Testis (tissue), 3 donors: ENCODE results near the gene ARHGDIB. TPM values are rescaled to one million over a fixed set of nuclear protein-coding genes. Genes with fewer than 3 reads are reported as not detected.

ENCODE experiments used
- DNase-seq: peaks from one replicate; pipeline ENCODE4 v3.0.0-alpha.2; 2019
- H3K27ac ChIP-seq, 2 donors: fragments of 200-600 bp; sonication (generic); one replicate each; pipeline ENCODE4 v1.5.1; 2019
- H3K27me3 ChIP-seq: fragments of 200-600 bp; sonication (generic); one replicate; pipeline ENCODE4 v1.5.1; 2019
- H3K36me3 ChIP-seq: fragments of 200-600 bp; sonication (generic); one replicate; pipeline ENCODE4 v1.5.1; 2017; ENCODE audit warnings: low read depth; ENCODE audit errors: missing control alignments
- H3K4me1 ChIP-seq: fragments of 200-600 bp; sonication (generic); one replicate; pipeline ENCODE4 v1.5.1; 2019
- H3K4me3 ChIP-seq, 2 donors: fragments of 200-600 bp; sonication (generic); one replicate each; pipeline ENCODE4 v1.5.1; 2017 to 2019
- H3K9me3 ChIP-seq: fragments of 200-600 bp; sonication (generic); one replicate; pipeline ENCODE4 v1.5.1; 2017
- POLR2A ChIP-seq: fragments of 450-650 bp; IDR thresholded peaks from one replicate; pipeline ENCODE4 v1.6.1; 2017; ENCODE audit warnings: antibody characterized with exemption, mild to moderate bottlenecking, moderate library complexity
- whole genome bisulfite sequencing, 2 donors: methylation state at CpG; one replicate each; pipeline ENCODE4 v1.1.5; 2018; 5-methylcytosine and 5-hydroxymethylcytosine counted together
- intact Hi-C: fragments of 100-400 bp; cut with DNase I; formaldehyde crosslinking; loops from one replicate; pipeline ENCODE4 v1.15.1; 2023; ENCODE audit warnings: low total_unique reads
- polyA plus RNA-seq: library from polyadenylated mRNA; stranded (reverse); fragments of 350-450 nt; fragmentation: Illumina TruSeq; extraction: RNeasy Lipid Tissue Mini Kit (QIAGEN cat#74804); gene quantifications from one replicate; pipeline ENCODE4 v1.2.3, GENCODE V29; 2014; ENCODE audit warnings: low read depth, low replicate concordance; ENCODE audit not compliant: insufficient read depth
- total RNA-seq, 2 donors: library from RNA; depleted of rRNA; stranded (reverse); fragments of >200 nt; gene quantifications; one replicate each; pipeline ENCODE4 v1.2.3, GENCODE V29; 2016
- TF ChIP-seq, protein P1 (sequence below), 3 experiments: fragments of 450-650 bp in 2 of 3; fragments of 200-600 bp in 1 of 3; sonication (generic) in 1 of 3; IDR thresholded peaks; one replicate each; pipeline ENCODE4 v1.5.1; 2016 to 2019; ENCODE audit warnings: antibody characterized with exemption in 3 of 3, mild to moderate bottlenecking in 2 of 3, moderate library complexity in 1 of 3

ARHGDIB gene
- total and polyA plus RNA-seq, 3 donors from 2014 or later, result 20.2 to 66.3 (median 28.4) TPM

- Histone ChIP-seq H3K4me1 (peaks cover 5% of the 10 kb centered on the region), H3K9me3 (no peaks in the 10 kb centered on the region), H3K36me3 (no peaks in the 10 kb centered on the region), H3K27ac (no peak overlapping the region), H3K27me3 (no peaks in the 10 kb centered on the region), H3K4me3 (no peak overlapping the region)
- 78 to 80% methylated on average over 4 of the region's 4 CpGs for WGBS, 2 donors
- TF ChIP-seq POLR2A, result no peak
- TF ChIP-seq, protein P1, sequence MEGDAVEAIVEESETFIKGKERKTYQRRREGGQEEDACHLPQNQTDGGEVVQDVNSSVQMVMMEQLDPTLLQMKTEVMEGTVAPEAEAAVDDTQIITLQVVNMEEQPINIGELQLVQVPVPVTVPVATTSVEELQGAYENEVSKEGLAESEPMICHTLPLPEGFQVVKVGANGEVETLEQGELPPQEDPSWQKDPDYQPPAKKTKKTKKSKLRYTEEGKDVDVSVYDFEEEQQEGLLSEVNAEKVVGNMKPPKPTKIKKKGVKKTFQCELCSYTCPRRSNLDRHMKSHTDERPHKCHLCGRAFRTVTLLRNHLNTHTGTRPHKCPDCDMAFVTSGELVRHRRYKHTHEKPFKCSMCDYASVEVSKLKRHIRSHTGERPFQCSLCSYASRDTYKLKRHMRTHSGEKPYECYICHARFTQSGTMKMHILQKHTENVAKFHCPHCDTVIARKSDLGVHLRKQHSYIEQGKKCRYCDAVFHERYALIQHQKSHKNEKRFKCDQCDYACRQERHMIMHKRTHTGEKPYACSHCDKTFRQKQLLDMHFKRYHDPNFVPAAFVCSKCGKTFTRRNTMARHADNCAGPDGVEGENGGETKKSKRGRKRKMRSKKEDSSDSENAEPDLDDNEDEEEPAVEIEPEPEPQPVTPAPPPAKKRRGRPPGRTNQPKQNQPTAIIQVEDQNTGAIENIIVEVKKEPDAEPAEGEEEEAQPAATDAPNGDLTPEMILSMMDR (IDR thresholded peaks at IDR 0.05), result no peak
- intact Hi-C loops, result no loop called here
- no peak for DNase-seq
Observed at GRCh38 chr12:14931359-14931758, 30.0 kb downstream of the ARHGDIB start.

DNA sequence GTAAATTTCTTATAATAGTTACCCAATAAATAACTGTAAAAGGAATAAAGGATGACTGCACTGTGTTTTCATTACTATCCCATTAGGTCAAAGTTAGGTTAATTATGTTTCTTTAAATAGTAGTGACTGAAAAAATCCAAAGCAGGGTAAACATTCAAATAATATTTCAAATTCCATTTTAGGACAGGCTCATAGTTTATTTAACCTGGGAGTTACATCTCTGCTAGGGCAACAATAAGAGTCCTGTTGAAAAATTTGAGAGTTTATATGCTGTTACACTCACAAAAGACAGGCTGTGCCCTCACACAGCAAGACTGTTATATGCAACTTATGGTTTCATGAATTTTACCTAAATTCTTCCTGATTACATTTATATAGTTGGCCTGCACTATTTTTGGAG, 31.1 kb downstream of the ARHGDIB start:
- intact Hi-C loops, result no loop called here
- peaks cover 5% of the 10 kb centered on the region for H3K4me1 ChIP-seq
- TF ChIP-seq POLR2A, result no peak
- TF ChIP-seq, protein P1 (IDR thresholded peaks at IDR 0.05), result peak in 1 of 3 experiments; percentile 40
- no peaks in the 10 kb centered on the region for H3K36me3 ChIP-seq
- no peaks in the 10 kb centered on the region for H3K9me3 ChIP-seq
- no peak for DNase-seq
- peak overlapping the region in 1 of 2 donors; percentile 0 for H3K27ac ChIP-seq
- H3K4me3 ChIP-seq, result no peak overlapping the region
- no peaks in the 10 kb centered on the region for H3K27me3 ChIP-seq

- no peak overlapping the region for H3K4me3 ChIP-seq
- H3K27me3 ChIP-seq, result no peaks in the 10 kb centered on the region
- intact Hi-C loops, result no loop called here
- no peak for DNase-seq
- peaks cover 5% of the 10 kb centered on the region for H3K4me1 ChIP-seq
- 42 to 47% methylated on average over 4 of the region's 4 CpGs for WGBS, 2 donors
- H3K27ac ChIP-seq, result peak overlapping the region in 1 of 2 donors; percentile 0
- no peaks in the 10 kb centered on the region for H3K36me3 ChIP-seq
- no peaks in the 10 kb centered on the region for H3K9me3 ChIP-seq
- TF ChIP-seq, protein P1 (IDR thresholded peaks at IDR 0.05), result no peak
- TF ChIP-seq POLR2A, result no peak
Observed at GRCh38 chr12:14928931-14929330, 32.5 kb downstream of the ARHGDIB start.

DNA sequence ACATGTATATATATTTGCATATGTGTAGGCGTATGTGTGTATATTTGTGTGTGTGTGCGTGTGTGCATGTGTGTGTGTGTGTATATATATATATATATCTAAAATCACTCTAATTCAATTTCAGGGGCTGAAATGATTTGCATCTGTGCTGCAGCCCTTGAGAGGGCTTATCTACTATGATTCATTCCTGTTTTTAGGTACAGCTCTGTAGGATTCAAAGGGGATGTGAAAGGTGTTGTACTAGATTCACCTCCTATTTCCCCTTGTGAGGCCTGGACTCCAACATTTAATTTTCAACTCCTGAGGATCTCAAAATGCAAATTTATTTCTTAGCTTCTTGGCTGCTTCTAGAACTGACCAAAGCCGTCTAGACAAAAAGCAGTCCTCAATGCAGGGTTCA, 34.1 kb downstream of the ARHGDIB start:
- no peaks in the 10 kb centered on the region for H3K9me3 ChIP-seq
- no peak for DNase-seq
- TF ChIP-seq, protein P1 (IDR thresholded peaks at IDR 0.05), result no peak
- TF ChIP-seq POLR2A, result no peak
- no peaks in the 10 kb centered on the region for H3K36me3 ChIP-seq
- peaks cover 5% of the 10 kb centered on the region for H3K4me1 ChIP-seq
- intact Hi-C loops, result no loop called here
- no peak overlapping the region for H3K27ac ChIP-seq
- 86 to 95% methylated on average over 3 of the region's 3 CpGs for WGBS, 2 donors
- H3K4me3 ChIP-seq, result no peak overlapping the region
- H3K27me3 ChIP-seq, result no peaks in the 10 kb centered on the region

DNA sequence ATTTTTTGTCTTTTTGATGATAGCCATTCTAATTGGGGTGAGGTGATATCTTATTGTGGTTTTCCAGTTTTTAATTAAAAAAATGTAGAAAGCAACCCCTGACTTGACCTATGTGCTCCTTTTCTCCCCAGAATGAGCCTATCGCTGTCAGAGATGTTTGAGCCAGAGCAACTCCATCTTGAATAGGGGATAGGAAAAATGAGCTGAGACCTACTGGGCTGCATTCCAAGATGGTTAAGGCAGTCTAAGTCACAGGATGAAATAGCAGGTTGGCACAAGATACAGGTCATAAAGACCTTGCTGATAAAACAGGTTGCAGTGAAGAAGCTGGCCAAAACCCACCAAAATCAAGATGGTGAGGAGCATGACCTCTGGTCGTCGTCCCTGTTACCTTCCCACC, 36.9 kb downstream of the ARHGDIB start:
- intact Hi-C loops, result no loop called here

More for the DNA sequence above, 36.9 kb downstream of the ARHGDIB start:
- Histone ChIP-seq H3K27ac (no peak overlapping the region), H3K4me3 (no peak overlapping the region), H3K4me1 (peaks cover 5% of the 10 kb centered on the region), H3K27me3 (no peaks in the 10 kb centered on the region), H3K36me3 (no peaks in the 10 kb centered on the region), H3K9me3 (no peaks in the 10 kb centered on the region)
- TF ChIP-seq, protein P1 (IDR thresholded peaks at IDR 0.05), result no peak
- TF ChIP-seq POLR2A, result no peak
- DNase-seq, result no peak
- 87 to 93% methylated on average over 3 of the region's 3 CpGs for WGBS, 2 donors
